Esophagus squamous epithelium (tissue), 4 donors: Measurements from ENCODE around the gene ZNF532.

ENCODE experiments used
- POLR2A ChIP-seq, 4 donors: fragments of 450-650 bp; IDR thresholded peaks; one replicate each; pipeline ENCODE4 v1.6.1; 2017; ENCODE audit warnings: antibody characterized with exemption in 4 of 4, mild to moderate bottlenecking in 4 of 4, moderate library complexity in 3 of 4
- TF ChIP-seq, protein P1 (sequence below), 6 experiments: fragments of 450-650 bp in 4 of 6; fragments of 200-600 bp in 2 of 6; sonication (generic) in 2 of 6; IDR thresholded peaks; one replicate each; pipeline ENCODE4 v1.5.1; 2016 to 2019; ENCODE audit warnings: antibody characterized with exemption in 6 of 6, mild to moderate bottlenecking in 4 of 6, moderate library complexity in 4 of 6

DNA sequence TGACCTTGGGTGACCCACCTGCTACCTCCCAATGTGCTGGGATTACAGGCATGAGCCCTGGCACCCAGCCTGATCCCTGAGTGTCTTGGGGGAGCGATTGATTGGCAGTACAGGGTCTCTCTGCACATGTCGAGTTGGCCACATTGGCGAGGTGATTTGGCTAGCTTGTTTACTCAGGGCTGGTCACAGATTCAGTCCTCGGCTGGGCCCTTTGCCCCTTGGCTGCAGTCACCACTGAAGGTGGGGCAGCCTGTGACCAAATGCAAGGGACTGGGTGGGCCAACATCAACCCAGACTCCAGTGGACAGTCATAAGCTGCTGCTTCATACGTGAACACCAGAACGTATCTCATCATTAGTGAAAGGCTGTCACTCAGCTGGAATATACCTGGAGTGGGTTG, 114.9 kb downstream of the ZNF532 start:
- no peak for TF ChIP-seq POLR2A (IDR thresholded peaks at IDR 0.05)
- TF ChIP-seq, protein P1, sequence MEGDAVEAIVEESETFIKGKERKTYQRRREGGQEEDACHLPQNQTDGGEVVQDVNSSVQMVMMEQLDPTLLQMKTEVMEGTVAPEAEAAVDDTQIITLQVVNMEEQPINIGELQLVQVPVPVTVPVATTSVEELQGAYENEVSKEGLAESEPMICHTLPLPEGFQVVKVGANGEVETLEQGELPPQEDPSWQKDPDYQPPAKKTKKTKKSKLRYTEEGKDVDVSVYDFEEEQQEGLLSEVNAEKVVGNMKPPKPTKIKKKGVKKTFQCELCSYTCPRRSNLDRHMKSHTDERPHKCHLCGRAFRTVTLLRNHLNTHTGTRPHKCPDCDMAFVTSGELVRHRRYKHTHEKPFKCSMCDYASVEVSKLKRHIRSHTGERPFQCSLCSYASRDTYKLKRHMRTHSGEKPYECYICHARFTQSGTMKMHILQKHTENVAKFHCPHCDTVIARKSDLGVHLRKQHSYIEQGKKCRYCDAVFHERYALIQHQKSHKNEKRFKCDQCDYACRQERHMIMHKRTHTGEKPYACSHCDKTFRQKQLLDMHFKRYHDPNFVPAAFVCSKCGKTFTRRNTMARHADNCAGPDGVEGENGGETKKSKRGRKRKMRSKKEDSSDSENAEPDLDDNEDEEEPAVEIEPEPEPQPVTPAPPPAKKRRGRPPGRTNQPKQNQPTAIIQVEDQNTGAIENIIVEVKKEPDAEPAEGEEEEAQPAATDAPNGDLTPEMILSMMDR (IDR thresholded peaks at IDR 0.05) = no peak
